Suprapubic skin (tissue), 4 donors: ENCODE results near the gene SLC44A4. TPM values are rescaled to one million over a fixed set of nuclear protein-coding genes. Genes with fewer than 3 reads are reported as not detected.

Source experiments
- DNase-seq, 2 donors: peaks; one replicate each; pipeline ENCODE4 v3.0.0-alpha.2; 2019; ENCODE audit warnings: low spot score in 2 of 2
- H3K27ac ChIP-seq: fragments of 200-600 bp; sonication (generic); one replicate; pipeline ENCODE4 v1.5.1; 2019
- H3K27me3 ChIP-seq: fragments of 200-600 bp; sonication (generic); one replicate; pipeline ENCODE4 v1.5.1; 2019
- H3K36me3 ChIP-seq: fragments of 200-600 bp; sonication (generic); one replicate; pipeline ENCODE4 v1.5.1; 2019
- H3K4me1 ChIP-seq: fragments of 200-600 bp; sonication (generic); one replicate; pipeline ENCODE4 v1.5.1; 2019
- H3K4me3 ChIP-seq: fragments of 200-600 bp; sonication (generic); one replicate; pipeline ENCODE4 v1.5.1; 2019; ENCODE audit warnings: mild to moderate bottlenecking
- H3K9me3 ChIP-seq: fragments of 200-600 bp; sonication (generic); one replicate; pipeline ENCODE4 v1.5.1; 2019
- EP300 ChIP-seq: sonication (generic); formaldehyde crosslinking; IDR thresholded peaks from one replicate; pipeline ENCODE4 v1.6.1; 2017; ENCODE audit warnings: antibody characterized with exemption
- POLR2A ChIP-seq, 2 donors: fragments of 450-650 bp; IDR thresholded peaks; one replicate each; pipeline ENCODE4 v1.6.1; 2017; ENCODE audit warnings: antibody characterized with exemption in 2 of 2, mild to moderate bottlenecking in 2 of 2, moderate library complexity in 2 of 2
- POLR2AphosphoS5 ChIP-seq, 3 donors: sonication (generic); formaldehyde crosslinking; IDR thresholded peaks; one replicate each; pipeline ENCODE4 v1.6.1; 2017; ENCODE audit warnings: antibody characterized with exemption in 3 of 3
- WGBS: methylation state at CpG from one replicate; pipeline ENCODE4 v1.1.5; 2018; 5-methylcytosine and 5-hydroxymethylcytosine counted together
- total RNA-seq, 4 donors: library from RNA; depleted of rRNA; stranded (reverse); fragments of >200 nt; gene quantifications; one replicate each; pipeline ENCODE4 v1.1.0, GENCODE V29; 2016
- TF ChIP-seq, protein P1 (sequence below), 2 donors: fragments of 200-600 bp in 1 of 2; fragments of 450-650 bp in 1 of 2; sonication (generic) in 1 of 2; IDR thresholded peaks; one replicate each; pipeline ENCODE4 v1.5.1; 2016 to 2019; ENCODE audit warnings: antibody characterized with exemption in 2 of 2, mild to moderate bottlenecking in 1 of 2, moderate library complexity in 1 of 2

SLC44A4 gene
- total RNA-seq, 4 donors from 2014 or later: 1.4 to 7.4 (median 4.1) TPM

- Histone ChIP-seq H3K4me3 (peak within 1 kb of the TSS; percentile 72), H3K4me1 (peaks cover 49% of the 10 kb centered on the region), H3K36me3 (no peaks in the 10 kb centered on the region), H3K27ac (peak within 1 kb of the TSS; percentile 98), H3K9me3 (no peaks in the 10 kb centered on the region), H3K27me3 (no peaks in the 10 kb centered on the region)
- under 1% methylated on average over 26 of the region's 56 CpGs for WGBS
- DNase-seq: peak; percentile 98
- TF ChIP-seq EP300 (no peak), POLR2AphosphoS5 (IDR thresholded peaks at IDR 0.05) (peak; percentile 90 to 96 (median 96)), POLR2A (IDR thresholded peaks at IDR 0.05) (peak; percentile 96 to 99)
- TF ChIP-seq, protein P1, sequence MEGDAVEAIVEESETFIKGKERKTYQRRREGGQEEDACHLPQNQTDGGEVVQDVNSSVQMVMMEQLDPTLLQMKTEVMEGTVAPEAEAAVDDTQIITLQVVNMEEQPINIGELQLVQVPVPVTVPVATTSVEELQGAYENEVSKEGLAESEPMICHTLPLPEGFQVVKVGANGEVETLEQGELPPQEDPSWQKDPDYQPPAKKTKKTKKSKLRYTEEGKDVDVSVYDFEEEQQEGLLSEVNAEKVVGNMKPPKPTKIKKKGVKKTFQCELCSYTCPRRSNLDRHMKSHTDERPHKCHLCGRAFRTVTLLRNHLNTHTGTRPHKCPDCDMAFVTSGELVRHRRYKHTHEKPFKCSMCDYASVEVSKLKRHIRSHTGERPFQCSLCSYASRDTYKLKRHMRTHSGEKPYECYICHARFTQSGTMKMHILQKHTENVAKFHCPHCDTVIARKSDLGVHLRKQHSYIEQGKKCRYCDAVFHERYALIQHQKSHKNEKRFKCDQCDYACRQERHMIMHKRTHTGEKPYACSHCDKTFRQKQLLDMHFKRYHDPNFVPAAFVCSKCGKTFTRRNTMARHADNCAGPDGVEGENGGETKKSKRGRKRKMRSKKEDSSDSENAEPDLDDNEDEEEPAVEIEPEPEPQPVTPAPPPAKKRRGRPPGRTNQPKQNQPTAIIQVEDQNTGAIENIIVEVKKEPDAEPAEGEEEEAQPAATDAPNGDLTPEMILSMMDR (IDR thresholded peaks at IDR 0.05): no peak
These were observed 63.6 kb downstream of the SLC44A4 start, which contains the start of the genes HSPA1A and HSPA1L for GRCh38 chr6:31815025-31815838. Gene HSPA1A, plus strand, starts transcription at chr6:31815543. Its CDS starts 214 bp downstream, at chr6:31815757. Gene HSPA1L, minus strand, starts transcription at chr6:31815283. Its CDS starts 3,311 bp downstream, at chr6:31811972.

DNA sequence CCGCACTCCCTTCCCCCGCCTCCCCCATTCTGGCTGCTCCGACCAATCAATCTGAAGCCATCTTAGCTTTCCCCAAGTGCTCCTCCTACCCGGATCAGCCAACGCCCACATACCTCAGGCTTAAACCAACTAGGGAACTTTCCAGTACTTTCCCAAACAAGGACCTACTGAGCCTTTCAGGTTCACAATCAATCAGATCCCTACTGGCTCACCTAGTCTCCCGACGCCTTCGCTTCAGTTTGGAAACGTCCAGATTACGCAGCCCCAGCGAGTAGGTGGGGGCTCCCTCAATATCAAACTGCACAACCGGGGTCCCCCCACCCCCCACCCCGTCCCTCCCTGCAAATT is 64.1 kb downstream of the SLC44A4 start:
- H3K9me3 ChIP-seq: no peaks in the 10 kb centered on the region
- peak in 1 of 2 donors; percentile 46 for TF ChIP-seq POLR2A (IDR thresholded peaks at IDR 0.05)
- no peak for TF ChIP-seq EP300
- TF ChIP-seq POLR2AphosphoS5 (IDR thresholded peaks at IDR 0.05): peak in 2 of 3 donors; percentile 12 to 46
- TF ChIP-seq, protein P1 (IDR thresholded peaks at IDR 0.05): no peak
- H3K27me3 ChIP-seq: no peaks in the 10 kb centered on the region
- DNase-seq: peak; percentile 98
- WGBS: 0% methylated on average over 13 of the region's 13 CpGs
- H3K4me3 ChIP-seq: peak overlapping the region; percentile 72
- peak overlapping the region; percentile 98 for H3K27ac ChIP-seq
- H3K36me3 ChIP-seq: no peaks in the 10 kb centered on the region
- peaks cover 44% of the 10 kb centered on the region for H3K4me1 ChIP-seq

DNA sequence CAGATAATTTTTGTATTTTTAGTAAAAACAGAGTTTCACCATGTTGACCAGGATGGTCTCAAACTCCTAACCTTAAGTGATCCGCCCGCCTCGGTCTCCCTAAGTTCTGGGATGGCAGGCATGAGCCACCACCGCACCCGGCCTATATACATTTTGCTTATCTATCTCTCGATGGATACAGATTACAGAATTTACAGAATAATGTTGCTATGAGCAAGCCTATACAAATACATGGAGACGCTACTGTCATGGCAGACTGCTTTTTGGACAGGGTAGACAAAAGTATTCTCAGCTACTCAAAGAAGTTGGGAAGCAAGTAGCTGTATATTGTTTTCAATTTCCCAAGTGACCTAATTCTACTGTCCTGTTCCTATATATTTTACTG is 65.3 kb downstream of the SLC44A4 start:
- TF ChIP-seq POLR2A (IDR thresholded peaks at IDR 0.05): no peak
- TF ChIP-seq, protein P1 (IDR thresholded peaks at IDR 0.05): no peak
- no peak for TF ChIP-seq POLR2AphosphoS5 (IDR thresholded peaks at IDR 0.05)
- TF ChIP-seq EP300: no peak
- H3K9me3 ChIP-seq: no peaks in the 10 kb centered on the region
- H3K4me3 ChIP-seq: peak overlapping the region; percentile 72
- peak overlapping the region; percentile 98 for H3K27ac ChIP-seq
- no peaks in the 10 kb centered on the region for H3K36me3 ChIP-seq
- DNase-seq: no peak
- no peaks in the 10 kb centered on the region for H3K27me3 ChIP-seq
- 94% methylated on average over 7 of the region's 7 CpGs for WGBS
- peaks cover 33% of the 10 kb centered on the region for H3K4me1 ChIP-seq

Other genes starting within 250 kb of the SLC44A4 start
- 100 to 1,000 TPM; 239 to 360 (median 309) TPM for gene BAG6, start 226.3 kb downstream of the SLC44A4 start, total RNA-seq
- gene APOM, start 223.1 kb downstream of the SLC44A4 start, total RNA-seq: 1 to 10 TPM; 2.8 to 8.3 (median 6.1) TPM
- gene C6orf47, start 218.2 kb downstream of the SLC44A4 start, total RNA-seq: 10 to 100 TPM; 31.6 to 41.0 (median 38.1) TPM
- 10 to 100 TPM; 15.0 to 22.6 (median 20.1) TPM for gene GPANK1, start 214.0 kb downstream of the SLC44A4 start, total RNA-seq
- gene CSNK2B, start 212.9 kb downstream of the SLC44A4 start, total RNA-seq: 100 to 1,000 TPM; 381 to 429 (median 403) TPM
- gene LY6G5B, start 209.0 kb downstream of the SLC44A4 start, total RNA-seq: 10 to 100 TPM; 11.4 to 63.7 (median 13.9) TPM
- gene LY6G5C, start 197.9 kb downstream of the SLC44A4 start, total RNA-seq: 1 to 10 TPM in 1 of 4 donors, under 1 TPM in 1, not detected in 2; 0.73 to 5.1 TPM
- 10 to 100 TPM; 49.4 to 68.2 (median 57.3) TPM for gene ABHD16A, start 175.7 kb downstream of the SLC44A4 start, total RNA-seq
- not detected for gene LY6G6F, start 172.1 kb downstream of the SLC44A4 start, total RNA-seq
- 10 to 100 TPM in 1 of 4 donors, 1 to 10 TPM in 1, not detected in 2; 5.5 to 30.8 TPM for gene LY6G6D, start 163.6 kb downstream of the SLC44A4 start, total RNA-seq
- gene LY6G6C, start 157.3 kb downstream of the SLC44A4 start, total RNA-seq: 100 to 1,000 TPM in 3 of 4 donors, 10 to 100 TPM in 1; 80.0 to 376 (median 338) TPM
- 1 to 10 TPM; 1.6 to 4.6 (median 4.5) TPM for gene MPIG6B, start 155.6 kb downstream of the SLC44A4 start, total RNA-seq
- gene DDAH2, start 149.7 kb downstream of the SLC44A4 start, total RNA-seq: 10 to 100 TPM; 66.8 to 84.2 (median 68.3) TPM
- gene CLIC1, start 142.5 kb downstream of the SLC44A4 start, total RNA-seq: 100 to 1,000 TPM; 239 to 420 (median 333) TPM
- 10 to 100 TPM; 12.6 to 60.1 (median 17.2) TPM for gene MSH5, start 139.0 kb downstream of the SLC44A4 start, total RNA-seq
- 10 to 100 TPM in 3 of 4 donors, 1 to 10 TPM in 1; 9.3 to 42.2 (median 20.3) TPM for gene SAPCD1, start 116.3 kb downstream of the SLC44A4 start, total RNA-seq
- gene VWA7, start 101.7 kb downstream of the SLC44A4 start, total RNA-seq: 1 to 10 TPM; 1.3 to 3.3 (median 2.3) TPM
- gene VARS1, start 83.2 kb downstream of the SLC44A4 start, total RNA-seq: 10 to 100 TPM; 48.8 to 60.0 (median 59.1) TPM
- 10 to 100 TPM; 21.7 to 39.5 (median 30.2) TPM for gene LSM2, start 72.0 kb downstream of the SLC44A4 start, total RNA-seq
- 1 to 10 TPM in 3 of 4 donors, under 1 TPM in 1; 0.83 to 3.1 (median 1.8) TPM for gene HSPA1L, start 63.7 kb downstream of the SLC44A4 start, total RNA-seq
- gene HSPA1A, start 63.5 kb downstream of the SLC44A4 start, total RNA-seq: 100 to 1,000 TPM; 200 to 464 (median 408) TPM
- 100 to 1,000 TPM; 243 to 686 (median 558) TPM for gene HSPA1B, start 51.3 kb downstream of the SLC44A4 start, total RNA-seq
- gene NEU1, start 16.2 kb downstream of the SLC44A4 start, total RNA-seq: 10 to 100 TPM; 22.2 to 42.7 (median 39.8) TPM
- gene EHMT2, start 18.7 kb upstream of the SLC44A4 start, total RNA-seq: 10 to 100 TPM; 38.7 to 48.9 (median 42.9) TPM
- gene ZBTB12, start 23.1 kb upstream of the SLC44A4 start, total RNA-seq: 1 to 10 TPM in 3 of 4 donors, under 1 TPM in 1; 0.49 to 2.6 (median 1.5) TPM
- 1 to 10 TPM; 2.6 to 6.4 (median 4.1) TPM for gene C2, start 48.7 kb upstream of the SLC44A4 start, total RNA-seq
- 1 to 10 TPM; 3.7 to 6.8 (median 5.1) TPM for gene CFB, start 67.1 kb upstream of the SLC44A4 start, total RNA-seq
- 10 to 100 TPM; 56.7 to 72.1 (median 65.8) TPM for gene NELFE, start 80.0 kb upstream of the SLC44A4 start, total RNA-seq
- gene SKIC2, start 80.2 kb upstream of the SLC44A4 start, total RNA-seq: 10 to 100 TPM; 31.3 to 60.4 (median 49.3) TPM
- gene DXO, start 93.1 kb upstream of the SLC44A4 start, total RNA-seq: 10 to 100 TPM; 13.1 to 25.3 (median 16.4) TPM
- 10 to 100 TPM in 1 of 4 donors, 1 to 10 TPM in 3; 4.0 to 10.2 (median 5.3) TPM for gene C4A, start 103.1 kb upstream of the SLC44A4 start, total RNA-seq
- gene C4B, start 135.8 kb upstream of the SLC44A4 start, total RNA-seq: 1 to 10 TPM; 1.3 to 9.4 (median 5.1) TPM
- gene CYP21A2, start 159.4 kb upstream of the SLC44A4 start, total RNA-seq: 1 to 10 TPM in 1 of 4 donors, under 1 TPM in 1, not detected in 2; 0.39 to 2.3 TPM
- gene TNXB, start 230.3 kb upstream of the SLC44A4 start, total RNA-seq: 10 to 100 TPM; 25.7 to 52.5 (median 40.2) TPM
- gene ATF6B, start 249.2 kb upstream of the SLC44A4 start, total RNA-seq: 100 to 1,000 TPM in 1 of 4 donors, 10 to 100 TPM in 3; 55.8 to 161 (median 74.0) TPM